Activated T-helper 2 cell treated with anti-CD3 and anti-CD28 coated beads, Interferon-gamma antibody, Interleukin-2, Interleukin-4, amounts not matched to agents 10 μg/mL and 5 μg/mL and 100 μg/mL, durations not matched to agents 14 hours and 24 hours and 36 hours (primary cell): Measurements from ENCODE around the gene LONP2. TPM values are rescaled to one million over a fixed set of nuclear protein-coding genes. Genes with fewer than 3 reads are reported as not detected.
"Not testable (repeated sequence)": the region's sequence is repeated elsewhere in the genome, so short reads cannot be mapped to it uniquely, and the experiment has no call there.

Experiments
- DNase-seq: peaks from one replicate; pipeline ENCODE4 v3.0.0; 2021; ENCODE audit warnings: low spot score
- H3K27ac Mint-ChIP-seq: one replicate; pipeline ENCODE4 v1.8.0; 2021; ENCODE audit warnings: mixed read lengths
- H3K27me3 Mint-ChIP-seq: one replicate; pipeline ENCODE4 v1.8.0; 2021; ENCODE audit warnings: low read depth, mixed read lengths
- H3K36me3 Mint-ChIP-seq: one replicate; pipeline ENCODE4 v1.8.0; 2021; ENCODE audit warnings: low read depth, mixed read lengths
- H3K4me1 Mint-ChIP-seq: one replicate; pipeline ENCODE4 v1.8.0; 2021; ENCODE audit warnings: low read depth, mixed read lengths
- H3K4me3 Mint-ChIP-seq: one replicate; pipeline ENCODE4 v1.8.0; 2021; ENCODE audit warnings: low read depth, mild to moderate bottlenecking, moderate library complexity, mixed read lengths
- H3K9me3 Mint-ChIP-seq: one replicate; pipeline ENCODE4 v1.8.0; 2021; ENCODE audit warnings: mixed read lengths
- intact Hi-C: fragments of 100-400 bp; cut with micrococcal nuclease; formaldehyde crosslinking; loops from one replicate; pipeline ENCODE4 v1.15.1; 2023
- total RNA-seq: library from RNA; stranded (reverse); gene quantifications from 2 replicates; pipeline ENCODE4 v1.2.3, GENCODE V29; 2022

The LONP2 gene
- total RNA-seq, 1 donor from 2014 or later, result 54.2 TPM

- H3K27me3 Mint-ChIP-seq, result no peaks in the 10 kb centered on the region
- H3K4me1 Mint-ChIP-seq, result no peaks in the 10 kb centered on the region
- intact Hi-C loops, result no loop called here
- DNase-seq, result no peak
- H3K9me3 Mint-ChIP-seq, result no peaks in the 10 kb centered on the region
- peaks cover 40% of the 10 kb centered on the region for H3K36me3 Mint-ChIP-seq
- H3K27ac Mint-ChIP-seq, result no peak overlapping the region
- no peak overlapping the region for H3K4me3 Mint-ChIP-seq
Measured at GRCh38 chr16:48332978-48333377, 88.9 kb downstream of the LONP2 start.

GRCh38 chr16:48334325-48334724 is 90.2 kb downstream of the LONP2 start:
- Mint-ChIP-seq H3K9me3 (no peaks in the 10 kb centered on the region), H3K4me1 (peaks cover 7% of the 10 kb centered on the region), H3K27me3 (no peaks in the 10 kb centered on the region), H3K36me3 (peaks cover 49% of the 10 kb centered on the region), H3K4me3 (no peak overlapping the region), H3K27ac (no peak overlapping the region)
- intact Hi-C loops, result no loop called here
- no peak for DNase-seq

- H3K9me3 Mint-ChIP-seq, result no peaks in the 10 kb centered on the region
- H3K27ac Mint-ChIP-seq, result no peak overlapping the region
- H3K4me1 Mint-ChIP-seq, result peaks cover 16% of the 10 kb centered on the region
- DNase-seq, result no peak
- intact Hi-C loops, result no loop called here
- no peaks in the 10 kb centered on the region for H3K27me3 Mint-ChIP-seq
- no peak overlapping the region for H3K4me3 Mint-ChIP-seq
- peaks cover 54% of the 10 kb centered on the region for H3K36me3 Mint-ChIP-seq
Measured at GRCh38 chr16:48335961-48336360, 91.9 kb downstream of the LONP2 start.

GRCh38 chr16:48340054-48340453 is 96.0 kb downstream of the LONP2 start:
- Mint-ChIP-seq H3K27ac (peak overlapping the region; percentile 74), H3K4me1 (peaks cover 16% of the 10 kb centered on the region), H3K9me3 (no peaks in the 10 kb centered on the region), H3K4me3 (peak overlapping the region; percentile 3), H3K36me3 (peaks cover 69% of the 10 kb centered on the region), H3K27me3 (no peaks in the 10 kb centered on the region)
- intact Hi-C loops, result no loop called here
- no peak for DNase-seq

GRCh38 chr16:48342591-48342990 is 98.5 kb downstream of the LONP2 start:
- H3K4me1 Mint-ChIP-seq, result peaks cover 16% of the 10 kb centered on the region
- no peak overlapping the region for H3K4me3 Mint-ChIP-seq
- no peak for DNase-seq
- intact Hi-C loops, result no loop called here
- H3K9me3 Mint-ChIP-seq, result no peaks in the 10 kb centered on the region
- H3K27me3 Mint-ChIP-seq, result no peaks in the 10 kb centered on the region
- H3K36me3 Mint-ChIP-seq, result peaks cover 53% of the 10 kb centered on the region
- no peak overlapping the region for H3K27ac Mint-ChIP-seq

GRCh38 chr16:48347191-48347865 is 103.2 kb downstream of the LONP2 start:
- intact Hi-C loops, result no loop called here
- Mint-ChIP-seq H3K27ac (no peak overlapping the region), H3K4me3 (no peak overlapping the region), H3K27me3 (no peaks in the 10 kb centered on the region), H3K9me3 (no peaks in the 10 kb centered on the region), H3K4me1 (no peaks in the 10 kb centered on the region), H3K36me3 (peaks cover 51% of the 10 kb centered on the region)
- DNase-seq, result no peak

- Mint-ChIP-seq H3K4me1 (no peaks in the 10 kb centered on the region), H3K27me3 (no peaks in the 10 kb centered on the region), H3K36me3 (peaks cover 50% of the 10 kb centered on the region), H3K9me3 (no peaks in the 10 kb centered on the region), H3K27ac (no peak overlapping the region), H3K4me3 (no peak overlapping the region)
- no peak for DNase-seq
- intact Hi-C loops, result loop anchor here (2.0 kb wide), 1 partner anchor 15 kb away; no protein-coding TSS in a partner anchor
Measured at GRCh38 chr16:48347980-48348379, 103.9 kb downstream of the LONP2 start.

DNA sequence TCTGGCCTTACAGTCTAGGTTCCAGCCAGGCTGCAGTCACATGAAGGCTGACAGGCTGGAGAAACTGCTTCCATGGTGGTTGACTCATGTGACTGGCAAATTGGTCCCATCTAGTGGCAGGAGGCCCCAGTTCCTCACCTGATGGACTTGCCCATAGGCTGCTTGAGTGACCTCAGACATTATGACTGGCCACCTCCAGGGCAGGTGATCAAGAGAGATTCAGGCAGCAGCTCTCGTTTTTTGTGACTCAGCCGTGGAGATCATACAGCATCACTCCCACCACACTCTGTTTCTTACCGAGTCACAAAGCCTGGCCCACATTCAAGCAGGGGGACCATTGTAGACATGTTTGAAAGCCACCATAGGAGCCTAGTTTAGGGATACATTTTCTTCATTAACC is 106.6 kb downstream of the LONP2 start:
- intact Hi-C loops, result no loop called here
- H3K36me3 Mint-ChIP-seq, result peaks cover 56% of the 10 kb centered on the region
- no peak for DNase-seq

GRCh38 chr16:48352648-48353390 is 108.7 kb downstream of the LONP2 start:
- intact Hi-C loops, result loop anchor here (1.0 kb wide), 2 partner anchors 270 to 277 kb away; no protein-coding TSS in a partner anchor
- Mint-ChIP-seq H3K27ac (no peak overlapping the region), H3K4me1 (peaks cover 20% of the 10 kb centered on the region), H3K36me3 (peaks cover 61% of the 10 kb centered on the region), H3K9me3 (no peaks in the 10 kb centered on the region), H3K4me3 (no peak overlapping the region), H3K27me3 (no peaks in the 10 kb centered on the region)
- DNase-seq, result no peak

More for the DNA sequence above, 106.6 kb downstream of the LONP2 start:
- Mint-ChIP-seq H3K27me3 (no peaks in the 10 kb centered on the region), H3K4me1 (peaks cover 14% of the 10 kb centered on the region), H3K9me3 (no peaks in the 10 kb centered on the region), H3K27ac (peak overlapping the region; percentile 49), H3K4me3 (no peak overlapping the region)

GRCh38 chr16:48353565-48354163 is 109.6 kb downstream of the LONP2 start:
- peak; percentile 64 for DNase-seq
- Mint-ChIP-seq H3K27ac (peak overlapping the region; percentile 49), H3K27me3 (no peaks in the 10 kb centered on the region), H3K4me1 (peaks cover 20% of the 10 kb centered on the region), H3K36me3 (peaks cover 62% of the 10 kb centered on the region), H3K9me3 (no peaks in the 10 kb centered on the region), H3K4me3 (no peak overlapping the region)
- intact Hi-C loops, result loop anchor here (1.0 kb wide), 2 partner anchors 270 to 277 kb away; no protein-coding TSS in a partner anchor

DNA sequence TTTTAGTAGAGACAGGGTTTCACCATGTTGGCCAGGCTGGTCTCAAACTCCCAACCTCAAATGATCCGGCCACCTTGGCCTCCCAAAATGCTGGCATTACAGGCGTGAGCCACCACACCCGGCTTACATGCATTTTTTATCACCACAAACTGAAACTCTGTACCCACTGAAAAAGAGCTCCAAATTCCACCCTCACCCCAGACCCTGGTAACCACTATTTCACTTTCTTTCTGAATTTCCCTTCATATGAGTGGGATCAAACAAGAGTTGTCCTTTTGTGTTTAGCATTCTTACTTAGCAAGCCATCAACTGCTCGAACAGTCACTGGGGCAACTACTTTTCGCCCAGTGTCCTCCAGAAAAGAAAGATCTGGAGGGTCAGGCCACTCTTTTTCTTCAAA is 110.3 kb downstream of the LONP2 start:
- DNase-seq, intact Hi-C loops, H3K27me3 Mint-ChIP-seq, H3K4me3 Mint-ChIP-seq, H3K9me3 Mint-ChIP-seq, H3K27ac Mint-ChIP-seq: not testable (repeated sequence)
- Mint-ChIP-seq H3K4me1 (peaks cover 20% of the 10 kb centered on the region), H3K36me3 (peaks cover 60% of the 10 kb centered on the region)

GRCh38 chr16:48354877-48355855 is 111.1 kb downstream of the LONP2 start:
- Mint-ChIP-seq H3K36me3 (peaks cover 55% of the 10 kb centered on the region), H3K27ac (peak overlapping the region; percentile 28), H3K4me1 (peaks cover 20% of the 10 kb centered on the region), H3K9me3 (no peaks in the 10 kb centered on the region), H3K4me3 (no peak overlapping the region), H3K27me3 (no peaks in the 10 kb centered on the region)
- intact Hi-C loops, result no loop called here
- DNase-seq, result no peak
